Kidney (tissue), 14 donors: ENCODE data around the gene KIF5C. TPM values are rescaled to one million over a fixed set of nuclear protein-coding genes. Genes with fewer than 3 reads are reported as not detected.

Experiments
- DNase-seq, 5 donors: peaks; one replicate each; pipeline ENCODE4 v3.0.0-alpha.2; 2013 to 2020
- FAIRE-seq: peaks from 2 replicates; lab custom pipeline; 2012; peaks lifted over from hg19 to GRCh38; lab: Jason Lieb, UNC
- H3K27ac ChIP-seq, 2 donors: one replicate each; pipeline ENCODE4 v1.7.0; 2013; ENCODE audit warnings: low read depth in 2 of 2, low read length in 2 of 2, inconsistent platforms in 1 of 2
- H3K27me3 ChIP-seq: one replicate; pipeline ENCODE4 v1.7.1; 2013; ENCODE audit warnings: low read length, inconsistent platforms; ENCODE audit not compliant: control insufficient read depth, insufficient read depth
- H3K36me3 ChIP-seq, 3 donors: one replicate each; pipeline versions ENCODE4 v1.7.0 to v1.7.1; 2013; ENCODE audit warnings: low read length in 3 of 3, control low read depth in 1 of 3, inconsistent platforms in 1 of 3; ENCODE audit not compliant: insufficient read depth in 3 of 3, control insufficient read depth in 2 of 3
- H3K4me1 ChIP-seq, 3 donors: one replicate each; pipeline versions ENCODE4 v1.7.0 to v1.7.1; 2013; ENCODE audit warnings: low read length in 3 of 3, inconsistent platforms in 1 of 3, low read depth in 1 of 3; ENCODE audit not compliant: control insufficient read depth in 2 of 3, insufficient read depth in 2 of 3
- H3K4me3 ChIP-seq, 3 donors: one replicate each; pipeline versions ENCODE4 v1.7.0 to v1.8.1; 2013; ENCODE audit warnings: low read length in 3 of 3, control low read depth in 1 of 3, inconsistent platforms in 1 of 3
- H3K9ac ChIP-seq, 3 donors: one replicate each; pipeline versions ENCODE4 v1.7.0 to v1.7.1; 2013; ENCODE audit warnings: low read length in 3 of 3, control low read depth in 1 of 3, inconsistent platforms in 1 of 3
- H3K9me3 ChIP-seq, 3 donors: one replicate each; pipeline versions ENCODE4 v1.7.0 to v1.7.1; 2013; ENCODE audit warnings: low read length in 3 of 3, control low read depth in 1 of 3, inconsistent platforms in 1 of 3; ENCODE audit not compliant: control insufficient read depth in 2 of 3, insufficient read depth in 1 of 3
- CTCF ChIP-seq: IDR thresholded peaks from 3 replicates; pipeline ENCODE4 v1.5.1; 2012; ENCODE audit warnings: mild to moderate bottlenecking, moderate library complexity, borderline replicate concordance; ENCODE audit not compliant: insufficient read depth; ENCODE audit errors: extremely low read depth
- intact Hi-C: fragments of 100-400 bp; cut with DNase I; formaldehyde crosslinking; loops from one replicate; pipeline ENCODE4 v1.11.1; 2022
- polyA plus RNA-seq: library from polyadenylated mRNA; stranded (reverse); fragments of 350-450 nt; fragmentation: Illumina TruSeq; extraction: RNeasy Lipid Tissue Mini Kit (QIAGEN cat#74804); gene quantifications from one replicate; pipeline ENCODE4 v1.2.3, GENCODE V29; 2014; ENCODE audit warnings: low read depth, low replicate concordance; ENCODE audit not compliant: insufficient read depth
- total RNA-seq: library from RNA; stranded (reverse); fragmentation: NEBNext Ultra II Directional; extraction: Animal tissue kit (Norgen Biotek cat#: 25700); gene quantifications from one replicate; pipeline ENCODE4 v1.2.1, GENCODE V29; 2021
- donor health status: control.
- donor health status: control.
- donor health status: control.
- donor health status: control.
- donor health status: control.
- donor health status: DM: yes; HTN: yes; CAD: no.
- donor health status: Normal renal cell carcinoma (clear cell type).

KIF5C gene
- total and polyA plus RNA-seq, 2 donors from 2014 or later: 1.0 to 3.6 TPM

DNA sequence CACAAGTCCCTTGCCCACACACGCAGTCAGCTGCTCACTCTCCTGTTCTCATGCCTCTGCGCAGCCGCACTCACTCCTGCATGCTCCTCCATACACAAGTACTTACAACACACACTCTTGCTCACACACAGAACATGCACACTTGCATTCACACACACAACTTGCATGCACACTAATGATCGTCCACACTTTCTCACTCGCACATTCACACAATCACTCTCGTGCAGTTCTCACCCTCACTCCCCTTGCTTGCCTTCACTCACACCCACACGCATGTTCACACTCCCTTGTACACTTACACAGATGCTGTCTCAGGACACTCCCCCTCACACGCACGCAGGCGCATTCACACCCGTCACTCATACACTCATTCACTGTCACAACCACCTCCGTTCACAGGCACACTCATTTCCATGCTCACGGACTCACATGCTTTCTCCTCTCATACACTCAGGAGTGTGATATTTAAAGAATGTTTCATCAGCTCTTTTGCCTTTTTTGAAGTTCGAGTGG, 127.4 kb downstream of the KIF5C start:
- Histone ChIP-seq H3K27me3 (no peaks in the 10 kb centered on the region), H3K9me3 (no peaks in the 10 kb centered on the region), H3K4me1 (peaks cover 0 to 10% (median 4%) of the 10 kb centered on the region in 3 donors), H3K36me3 (no peaks in the 10 kb centered on the region), H3K4me3 (no peak overlapping the region), H3K9ac (no peak overlapping the region), H3K27ac (no peak overlapping the region)
- intact Hi-C loops: no loop called here
- TF ChIP-seq CTCF: no peak
- no peak for DNase-seq
- FAIRE-seq: no peak

GRCh38 chr2:149002891-149003740, 128.1 kb downstream of the KIF5C start:
- Histone ChIP-seq H3K27ac (no peak overlapping the region), H3K36me3 (no peaks in the 10 kb centered on the region), H3K4me1 (peaks cover 0 to 7% (median 4%) of the 10 kb centered on the region in 3 donors), H3K9me3 (no peaks in the 10 kb centered on the region), H3K4me3 (no peak overlapping the region), H3K27me3 (no peaks in the 10 kb centered on the region), H3K9ac (no peak overlapping the region)
- no peak for DNase-seq
- no peak for TF ChIP-seq CTCF
- no peak for FAIRE-seq
- intact Hi-C loops: no loop called here

DNA sequence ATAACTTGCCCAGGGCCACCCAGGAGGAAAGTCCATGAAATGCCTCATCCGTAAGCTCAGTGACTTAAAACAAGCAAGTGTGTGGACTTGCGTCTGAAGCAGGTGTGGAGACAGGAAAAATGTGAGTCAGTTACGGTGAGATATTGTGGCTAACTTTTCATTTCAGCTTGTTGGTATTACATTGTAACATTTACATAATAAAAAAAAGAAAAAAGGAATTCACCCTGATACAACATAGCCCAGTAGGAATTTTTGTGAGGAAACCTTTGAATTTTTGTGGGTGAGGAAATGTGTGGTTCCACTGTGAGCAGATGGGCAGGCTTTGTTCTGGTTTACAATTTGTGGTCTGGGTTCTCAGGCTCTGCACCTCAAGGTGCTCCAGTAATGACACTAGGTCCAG, 129.8 kb downstream of the KIF5C start:
- H3K36me3 ChIP-seq: no peaks in the 10 kb centered on the region
- peaks cover 0 to 5% (median 4%) of the 10 kb centered on the region in 3 donors for H3K4me1 ChIP-seq
- no peak overlapping the region for H3K27ac ChIP-seq
- DNase-seq: no peak
- intact Hi-C loops: no loop called here
- no peak for TF ChIP-seq CTCF
- FAIRE-seq: no peak
- no peaks in the 10 kb centered on the region for H3K9me3 ChIP-seq
- H3K27me3 ChIP-seq: no peaks in the 10 kb centered on the region
- no peak overlapping the region for H3K4me3 ChIP-seq
- no peak overlapping the region for H3K9ac ChIP-seq
